SK-N-SH (cell line): ENCODE measurements around the gene MAN2A1. TPM values are rescaled to one million over a fixed set of nuclear protein-coding genes. Genes with fewer than 3 reads are reported as not detected.
A peak's percentile ranks its signal among the peaks of the same experiment; 100 is the strongest.

Source experiments
- CTCF ChIA-PET: fragments of 300-600, 350-600 bp; formaldehyde crosslinking; extraction: SDS; loops from one replicate; lab custom pipeline; 2021; lab: Yijun Ruan, JAX
- POLR2A ChIA-PET: fragments of 350-600 bp; sonication (Branson Sonifier 250); formaldehyde crosslinking; extraction: SDS; loops from one replicate; lab custom pipeline; 2020; ENCODE audit warnings: antibody characterized with exemption, inconsistent platforms; lab: Yijun Ruan, JAX
- DNase-seq: peaks from one replicate; pipeline ENCODE4 v3.0.0; 2012
- H2AFZ ChIP-seq: fragments of 200-600 bp; sonication (generic); 2 replicates; pipeline ENCODE4 v1.8.1; 2016; ENCODE audit warnings: antibody characterized with exemption, mild to moderate bottlenecking, low read depth
- H3F3A ChIP-seq: fragments of 200-600 bp; sonication (generic); replicated peaks from 2 replicates; pipeline ENCODE3; 2016; ENCODE audit warnings: antibody characterized with exemption, mild to moderate bottlenecking; ENCODE audit not compliant: insufficient read depth
- H3K27ac ChIP-seq, 2 experiments: fragments of 200-500 bp in 1 of 2; fragments of 200-600 bp in 1 of 2; sonication (Bioruptor generic) in 1 of 2; sonication (generic), shearing (Covaris generic) in 1 of 2; 2 replicates each; pipeline versions ENCODE4 v1.5.1 to v1.6.1; 2014 to 2016; ENCODE audit warnings: low read depth in 2 of 2, inconsistent platforms in 1 of 2, low read length in 1 of 2, mild to moderate bottlenecking in 1 of 2, mixed read lengths in 1 of 2
- H3K27me3 ChIP-seq: fragments of 200-600 bp; sonication (generic), shearing (Covaris generic); 2 replicates; pipeline ENCODE4 v1.6.1; 2016; ENCODE audit warnings: mixed run types; ENCODE audit not compliant: insufficient read depth
- H3K36me3 ChIP-seq, 2 experiments: fragments of 200-500 bp in 1 of 2; fragments of 200-600 bp in 1 of 2; sonication (Bioruptor generic) in 1 of 2; sonication (generic) in 1 of 2; replicated peaks in 1 of 2; 2 replicates each; pipeline versions ENCODE3 to v1.5.1; 2014 to 2016; ENCODE audit warnings: low read length in 1 of 2, mild to moderate bottlenecking in 1 of 2; ENCODE audit not compliant: insufficient read depth in 2 of 2, control insufficient read depth in 1 of 2
- H3K4me1 ChIP-seq, 2 experiments: fragments of 200-500 bp in 1 of 2; fragments of 200-600 bp in 1 of 2; sonication (Bioruptor generic) in 1 of 2; sonication (generic), shearing (Covaris generic) in 1 of 2; 2 replicates each; pipeline versions ENCODE4 v1.5.1 to v1.6.1; 2014 to 2016; ENCODE audit warnings: low read depth in 1 of 2, low read length in 1 of 2, mixed run types in 1 of 2; ENCODE audit not compliant: insufficient read depth in 2 of 2, control insufficient read depth in 1 of 2
- H3K4me2 ChIP-seq: fragments of 200-600 bp; sonication (generic), shearing (Covaris generic); 2 replicates; pipeline ENCODE4 v1.6.1; 2017; ENCODE audit warnings: mixed run types
- H3K4me3 ChIP-seq, 2 experiments: fragments of 200-500 bp in 1 of 2; fragments of 200-600 bp in 1 of 2; sonication (Bioruptor generic) in 1 of 2; sonication (generic), shearing (Covaris generic) in 1 of 2; 2 replicates each; pipeline versions ENCODE4 v1.5.1 to v1.8.1; 2014 to 2016; ENCODE audit warnings: low read depth in 2 of 2, inconsistent platforms in 1 of 2, low read length in 1 of 2, mild to moderate bottlenecking in 1 of 2, mixed read lengths in 1 of 2, moderate library complexity in 1 of 2
- H3K79me2 ChIP-seq: fragments of 200-600 bp; sonication (generic); 2 replicates; pipeline ENCODE4 v1.8.1; 2017; ENCODE audit warnings: mild to moderate bottlenecking; ENCODE audit not compliant: insufficient read depth
- H3K9ac ChIP-seq: fragments of 200-600 bp; sonication (generic); 2 replicates; pipeline ENCODE4 v1.6.1; 2017; ENCODE audit warnings: mixed run types
- H3K9me2 ChIP-seq: fragments of 200-600 bp; sonication (generic); 2 replicates; pipeline ENCODE4 v1.6.1; 2017; ENCODE audit warnings: mixed run types
- H3K9me3 ChIP-seq: fragments of 200-600 bp; sonication (generic); 2 replicates; pipeline ENCODE4 v1.6.1; 2017; ENCODE audit warnings: mixed run types, mild to moderate bottlenecking, moderate library complexity
- H4K20me1 ChIP-seq: fragments of 200-600 bp; sonication (generic); 2 replicates; pipeline ENCODE4 v1.6.1; 2017; ENCODE audit warnings: mild to moderate bottlenecking, mixed run types; ENCODE audit not compliant: insufficient read depth
- CHD2 ChIP-seq: fragments of 150-350 bp; IDR thresholded peaks from 2 replicates; pipeline ENCODE4 v1.6.1; 2018; ENCODE audit warnings: low read length; ENCODE audit not compliant: partially characterized antibody
- EP300 ChIP-seq, 2 experiments: IDR thresholded peaks; 2 replicates each; pipeline versions ENCODE4 v1.4.0 to v1.6.1; 2012; ENCODE audit warnings: borderline replicate concordance in 1 of 2, low read depth in 1 of 2, low read length in 1 of 2
- FOSL2 ChIP-seq: IDR thresholded peaks from 2 replicates; pipeline ENCODE4 v1.4.0; 2012; ENCODE audit warnings: low read depth, mild to moderate bottlenecking, moderate library complexity, borderline replicate concordance
- FOXJ3 ChIP-seq: sonication (generic); formaldehyde crosslinking; IDR thresholded peaks from 2 replicates; pipeline ENCODE4 v1.5.1; 2020; ENCODE audit warnings: mild to moderate bottlenecking, missing genetic modification reagents
- FOXM1 ChIP-seq: IDR thresholded peaks from 2 replicates; pipeline ENCODE4 v1.4.0; 2012; ENCODE audit warnings: low read depth, mild to moderate bottlenecking
- JUND ChIP-seq: IDR thresholded peaks from 2 replicates; pipeline ENCODE4 v1.4.0; 2012
- MAX ChIP-seq: IDR thresholded peaks from 2 replicates; pipeline ENCODE4 v1.4.0; 2012; ENCODE audit warnings: low read depth
- MEF2A ChIP-seq: IDR thresholded peaks from 2 replicates; pipeline ENCODE4 v1.4.0; 2012; ENCODE audit warnings: low read depth, borderline replicate concordance
- PBX3 ChIP-seq: IDR thresholded peaks from 2 replicates; pipeline ENCODE4; 2012
- POLR2AphosphoS5 ChIP-seq: IDR thresholded peaks from 2 replicates; pipeline ENCODE4 v1.6.1; 2012; ENCODE audit warnings: low read depth, low read length
- SIN3A ChIP-seq: IDR thresholded peaks from 2 replicates; pipeline ENCODE4 v1.6.1; 2012; ENCODE audit warnings: low read depth, mild to moderate bottlenecking, low read length, moderate library complexity, borderline replicate concordance
- TAF1 ChIP-seq: IDR thresholded peaks from 2 replicates; pipeline ENCODE4 v1.6.1; 2012; ENCODE audit warnings: low read depth, mild to moderate bottlenecking, low read length, moderate library complexity, borderline replicate concordance
- TCF12 ChIP-seq: IDR thresholded peaks from 2 replicates; pipeline ENCODE4 v1.4.0; 2012
- TEAD4 ChIP-seq: IDR thresholded peaks from 2 replicates; pipeline ENCODE4 v1.4.0; 2012; ENCODE audit warnings: mild to moderate bottlenecking, borderline replicate concordance; ENCODE audit not compliant: insufficient read depth
- ZBTB33 ChIP-seq: IDR thresholded peaks from 2 replicates; pipeline ENCODE4 v1.4.0; 2012; ENCODE audit warnings: low read depth, borderline replicate concordance
- WGBS: methylation state at CpG from one replicate; pipeline ENCODE4 v1.1.6; 2017; ENCODE audit warnings: low lambda C conversion rate; 5-methylcytosine and 5-hydroxymethylcytosine counted together
- polyA plus RNA-seq, 3 experiments: library from polyadenylated mRNA; depleted of rRNA; stranded (reverse); fragments of >200 nt; gene quantifications; 2 replicates each; pipeline ENCODE4 v1.2.3, GENCODE V29; 2012
- TF ChIP-seq, protein P1 (sequence below): IDR thresholded peaks from 2 replicates; pipeline ENCODE4 v1.4.0; 2012; ENCODE audit warnings: low read depth, borderline replicate concordance
- TF ChIP-seq, protein P2 (sequence below): fragments of 150-350 bp; IDR thresholded peaks from 2 replicates; pipeline ENCODE4 v1.6.1; 2017; ENCODE audit warnings: antibody characterized with exemption, low read length, low read depth, borderline replicate concordance

MAN2A1 gene
- polyA plus RNA-seq, 1 of the 3 experiments (the other 2 are of a cell fraction): 19.7 TPM

- no peaks in the 10 kb centered on the region for H3K9me2 ChIP-seq
- H3K9me3 ChIP-seq: no peaks in the 10 kb centered on the region
- peak overlapping the region in 1 of 2 experiments; percentile 89; a peak in 2 of 4 replicates for H3K27ac ChIP-seq
- TF ChIP-seq CHD2 (no peak), JUND (peak; percentile 37; the same call in 1 of the 2 replicates), TAF1 (no peak), PBX3 (no peak), MAX (no peak; the same call in 1 of the 2 replicates), FOXM1 (no peak), FOSL2 (peak; percentile 60; the same call in 1 of the 2 replicates), TEAD4 (no peak), EP300 (IDR thresholded peaks at IDR 0.05; ENCODE audit: borderline replicate concordance in 1 of 2, low read depth in 1 of 2, low read length in 1 of 2) (no peak), TCF12 (peak; percentile 60; the same call in 1 of the 2 replicates), POLR2AphosphoS5 (no peak), FOXJ3 (CRISPR knock-in tag) (no peak), SIN3A (no peak), MEF2A (no peak), ZBTB33 (no peak)
- TF ChIP-seq, protein P1, sequence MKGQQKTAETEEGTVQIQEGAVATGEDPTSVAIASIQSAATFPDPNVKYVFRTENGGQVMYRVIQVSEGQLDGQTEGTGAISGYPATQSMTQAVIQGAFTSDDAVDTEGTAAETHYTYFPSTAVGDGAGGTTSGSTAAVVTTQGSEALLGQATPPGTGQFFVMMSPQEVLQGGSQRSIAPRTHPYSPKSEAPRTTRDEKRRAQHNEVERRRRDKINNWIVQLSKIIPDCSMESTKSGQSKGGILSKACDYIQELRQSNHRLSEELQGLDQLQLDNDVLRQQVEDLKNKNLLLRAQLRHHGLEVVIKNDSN: no peak
- TF ChIP-seq, protein P2, sequence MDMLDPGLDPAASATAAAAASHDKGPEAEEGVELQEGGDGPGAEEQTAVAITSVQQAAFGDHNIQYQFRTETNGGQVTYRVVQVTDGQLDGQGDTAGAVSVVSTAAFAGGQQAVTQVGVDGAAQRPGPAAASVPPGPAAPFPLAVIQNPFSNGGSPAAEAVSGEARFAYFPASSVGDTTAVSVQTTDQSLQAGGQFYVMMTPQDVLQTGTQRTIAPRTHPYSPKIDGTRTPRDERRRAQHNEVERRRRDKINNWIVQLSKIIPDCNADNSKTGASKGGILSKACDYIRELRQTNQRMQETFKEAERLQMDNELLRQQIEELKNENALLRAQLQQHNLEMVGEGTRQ: no peak
- TF ChIP-seq, all 33 proteins: peak for 3
- H3K79me2 ChIP-seq: peaks cover 68% of the 10 kb centered on the region
- H4K20me1 ChIP-seq: peaks cover 36% of the 10 kb centered on the region
- ChIA-PET POLR2A (no interaction called here), CTCF (interaction anchor here (0.7 to 1.5 kb wide), 4 partner anchors 9 to 934 kb away, joined by 3 to 7 read pairs (median 4); no protein-coding TSS in a partner anchor)
- no peaks in the 10 kb centered on the region for H3K27me3 ChIP-seq
- DNase-seq: no peak
- H3F3A ChIP-seq: peaks cover 13% of the 10 kb centered on the region
- 50% methylated on average over 1 of the region's 1 CpG for WGBS
- H3K4me3 ChIP-seq: peak overlapping the region; percentile 78 to 93; a peak in 3 of 4 replicates
- peaks cover 2 to 34% of the 10 kb centered on the region in 2 experiments; a peak in 3 of 4 replicates for H3K4me1 ChIP-seq
- H2AFZ ChIP-seq: no peak overlapping the region
- peak overlapping the region; percentile 90 for H3K4me2 ChIP-seq
- 0 out of 2 replicates have a peak overlapping the region, but pooled peaks have one; percentile 86 for H3K9ac ChIP-seq
- H3K36me3 ChIP-seq: no peaks in the 10 kb centered on the region
Measured at GRCh38 chr5:109691996-109692395, 2.3 kb downstream of the MAN2A1 start.
